Right cardiac atrium (tissue), 5 donors: Measurements from ENCODE around the gene PPP1R16B. TPM values are rescaled to one million over a fixed set of nuclear protein-coding genes. Genes with fewer than 3 reads are reported as not detected.
A peak's percentile ranks its signal among the peaks of the same experiment; 100 is the strongest.

ENCODE experiments used
- ATAC-seq, 2 donors: fragments of 200-7000 bp; cut with Tn5 transposase; one replicate each; pipeline versions ENCODE4 v1.8.0 to v1.9.1; 2020; ENCODE audit warnings: moderate library complexity in 2 of 2, mild to moderate bottlenecking in 1 of 2
- DNase-seq, 3 donors: peaks; one replicate each; pipeline ENCODE4 v3.0.0-alpha.2; 2020
- H3K27ac ChIP-seq: one replicate; pipeline ENCODE4 v1.5.1; 2013; ENCODE audit warnings: mild to moderate bottlenecking, low read length, control low read depth, moderate library complexity
- H3K27me3 ChIP-seq: one replicate; pipeline ENCODE4 v1.6.1; 2013; ENCODE audit not compliant: control insufficient read depth, insufficient read depth
- H3K4me1 ChIP-seq: one replicate; pipeline ENCODE4 v1.6.1; 2013; ENCODE audit warnings: low read length; ENCODE audit not compliant: control insufficient read depth, insufficient read depth
- H3K4me3 ChIP-seq: one replicate; pipeline ENCODE4 v1.5.1; 2013; ENCODE audit warnings: low read length, control low read depth
- H3K9me3 ChIP-seq: one replicate; pipeline ENCODE4 v1.6.1; 2013; ENCODE audit warnings: low read length; ENCODE audit not compliant: control insufficient read depth
- WGBS: extraction: QIAGEN DNeasy Blood & Tissue Kit; methylation state at CpG from one replicate; pipeline ENCODE4 v1.1.7; 2013; 5-methylcytosine and 5-hydroxymethylcytosine counted together
- intact Hi-C, 4 donors: fragments of 100-400 bp; cut with DNase I; formaldehyde crosslinking; loops; one replicate each; pipeline versions ENCODE4 v1.11.0 to v1.14.0; 2022 to 2023
- polyA plus RNA-seq: library from polyadenylated mRNA; stranded (reverse); fragments of 200-250 nt; gene quantifications from one replicate; pipeline ENCODE4 v1.2.3, GENCODE V29; 2013
- total RNA-seq, 4 donors: library from RNA; stranded (reverse); fragmentation: NEBNext Ultra II Directional; extraction: Animal tissue kit (Norgen Biotek cat#: 25700); gene quantifications; one replicate each; pipeline ENCODE4 v1.2.1, GENCODE V29; 2021
- donor health status: healthy with polysubstance abuse.
- donor health status: DM: no; HTN: yes; CAD: no.
- donor health status: DM: no; HTN: no; CAD: no.
- donor health status: DM: no; HTN: yes; CAD: no; lungs with severe emphysema.
- donor health status: DM: yes; HTN: yes; CAD: no.

The PPP1R16B gene
- total and polyA plus RNA-seq, 5 donors: 4.9 to 9.1 (median 5.5) TPM

DNA sequence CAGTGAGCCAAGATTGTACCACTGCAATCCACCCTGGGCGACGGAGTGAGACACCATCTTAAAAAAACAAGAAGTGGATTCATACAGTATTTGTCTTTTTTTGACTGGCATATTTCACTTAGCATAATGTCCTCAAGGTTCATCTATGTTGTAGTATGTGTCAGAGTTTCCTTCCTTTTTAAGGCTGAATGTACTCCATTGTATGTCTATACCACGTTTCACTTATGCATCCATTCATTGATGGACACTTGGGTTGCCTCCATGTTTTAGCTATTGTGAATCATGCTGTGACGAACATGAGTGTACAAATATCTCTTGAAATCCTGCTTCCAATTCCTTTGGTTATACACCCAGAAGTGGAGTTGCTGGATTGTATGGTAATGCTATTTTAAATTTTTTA, 91.8 kb downstream of the PPP1R16B start:
- DNase-seq (no peak), ATAC-seq (no peak)
- Histone ChIP-seq H3K27me3 (no peaks in the 10 kb centered on the region), H3K27ac (no peak overlapping the region), H3K4me3 (no peak overlapping the region), H3K4me1 (no peaks in the 10 kb centered on the region), H3K9me3 (no peaks in the 10 kb centered on the region)
- WGBS: 83% methylated on average over 4 of the region's 4 CpGs
- intact Hi-C loops: loop anchor here in 1 of 4 donors (5.0 kb wide), 1 partner anchor 250 kb away; no protein-coding TSS in a partner anchor

DNA sequence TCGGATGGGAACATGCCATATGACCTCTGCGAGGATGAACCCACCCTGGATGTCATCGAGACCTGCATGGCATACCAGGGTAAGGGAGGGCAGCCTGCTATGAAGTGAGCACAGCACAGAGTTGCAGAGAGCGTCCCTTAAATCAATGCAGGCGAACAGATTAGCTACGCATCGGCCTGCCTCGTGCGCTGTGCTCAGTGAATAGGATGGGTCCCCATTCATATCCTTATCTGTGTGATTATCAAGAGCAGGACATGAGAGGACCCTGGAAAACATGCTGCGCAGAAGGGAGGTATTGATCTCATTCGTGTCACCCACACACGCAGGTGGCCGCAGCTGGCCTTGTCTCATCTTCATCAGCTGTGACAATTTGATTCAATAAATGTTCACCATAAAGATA, 95.1 kb downstream of the PPP1R16B start:
- no peak overlapping the region for H3K4me3 ChIP-seq
- H3K27me3 ChIP-seq: no peaks in the 10 kb centered on the region
- no peaks in the 10 kb centered on the region for H3K4me1 ChIP-seq
- no peak overlapping the region for H3K27ac ChIP-seq
- no peak for ATAC-seq
- 84% methylated on average over 13 of the region's 13 CpGs for WGBS
- DNase-seq: no peak
- intact Hi-C loops: no loop called here
- peaks cover 2% of the 10 kb centered on the region for H3K9me3 ChIP-seq

DNA sequence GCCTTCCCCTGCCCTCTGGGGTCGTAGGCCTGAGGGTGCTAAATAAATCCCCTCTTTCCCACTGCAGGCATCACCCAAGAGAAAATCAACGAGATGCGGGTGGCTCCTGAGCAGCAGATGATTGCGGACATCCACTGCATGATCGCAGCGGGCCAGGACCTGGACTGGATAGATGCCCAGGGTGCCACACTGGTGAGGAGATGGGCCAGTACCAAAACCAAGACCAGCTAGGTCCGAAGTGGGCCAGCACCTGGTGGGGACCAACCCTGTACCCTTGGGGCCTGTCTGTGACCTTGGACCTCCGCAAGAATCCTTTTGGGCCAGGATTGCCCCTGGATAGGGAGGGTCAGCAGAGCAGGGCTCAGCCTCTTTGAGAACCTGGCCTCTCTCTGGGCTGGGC, 97.1 kb downstream of the PPP1R16B start:
- 92% methylated on average over 8 of the region's 8 CpGs for WGBS
- Histone ChIP-seq H3K27me3 (no peaks in the 10 kb centered on the region), H3K9me3 (peaks cover 2% of the 10 kb centered on the region), H3K4me1 (no peaks in the 10 kb centered on the region), H3K27ac (no peak overlapping the region), H3K4me3 (no peak overlapping the region)
- no peak for ATAC-seq
- DNase-seq: no peak
- intact Hi-C loops: no loop called here

DNA sequence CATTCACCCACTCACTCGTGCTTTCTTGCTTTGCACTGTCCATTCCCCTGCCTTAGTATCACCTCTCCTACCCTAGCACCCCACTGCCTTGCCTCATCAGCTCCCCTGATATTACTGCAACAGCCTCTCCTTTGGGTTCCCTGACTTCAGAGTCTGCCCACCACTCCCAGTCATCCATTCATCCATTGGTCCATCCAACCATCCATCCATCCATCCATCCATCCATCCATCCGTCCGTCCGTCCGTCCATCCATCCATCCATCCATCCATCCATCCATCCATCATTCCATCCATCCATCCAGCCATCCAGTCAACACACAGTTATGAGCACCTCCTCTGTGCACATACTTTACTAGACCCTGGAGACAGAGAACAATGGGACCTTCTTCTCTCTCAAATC, 97.8 kb downstream of the PPP1R16B start:
- H3K4me3 ChIP-seq: no peak overlapping the region
- H3K4me1 ChIP-seq: no peaks in the 10 kb centered on the region
- intact Hi-C loops: no loop called here
- peaks cover 2% of the 10 kb centered on the region for H3K9me3 ChIP-seq
- ATAC-seq: no peak
- H3K27ac ChIP-seq: no peak overlapping the region
- no peak for DNase-seq
- 65% methylated on average over 5 of the region's 5 CpGs for WGBS
- no peaks in the 10 kb centered on the region for H3K27me3 ChIP-seq

DNA sequence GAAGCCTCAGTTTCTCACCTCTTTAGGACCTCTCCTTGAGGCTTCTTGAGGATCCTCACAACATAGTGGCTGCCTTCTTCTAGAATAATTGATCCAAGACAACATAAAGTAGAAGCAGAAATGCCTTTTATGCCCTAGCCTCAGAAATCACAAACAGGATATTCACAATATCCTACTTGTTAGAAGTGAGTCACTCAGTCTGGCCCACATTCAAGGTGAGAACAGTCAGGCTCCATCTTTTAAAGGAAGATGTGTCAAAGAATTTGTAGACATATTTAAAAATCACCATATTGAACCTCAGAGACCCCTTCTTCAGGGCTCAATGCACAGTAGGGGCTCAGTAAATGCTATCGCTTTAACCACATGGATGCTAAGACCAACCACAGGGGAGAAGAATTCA, 99.9 kb downstream of the PPP1R16B start:
- no peaks in the 10 kb centered on the region for H3K27me3 ChIP-seq
- no peak for ATAC-seq
- no peak for DNase-seq
- H3K4me1 ChIP-seq: no peaks in the 10 kb centered on the region
- WGBS: 98% methylated on average over 1 of the region's 1 CpG
- intact Hi-C loops: no loop called here
- no peak overlapping the region for H3K4me3 ChIP-seq
- H3K27ac ChIP-seq: no peak overlapping the region
- H3K9me3 ChIP-seq: peaks cover 2% of the 10 kb centered on the region

DNA sequence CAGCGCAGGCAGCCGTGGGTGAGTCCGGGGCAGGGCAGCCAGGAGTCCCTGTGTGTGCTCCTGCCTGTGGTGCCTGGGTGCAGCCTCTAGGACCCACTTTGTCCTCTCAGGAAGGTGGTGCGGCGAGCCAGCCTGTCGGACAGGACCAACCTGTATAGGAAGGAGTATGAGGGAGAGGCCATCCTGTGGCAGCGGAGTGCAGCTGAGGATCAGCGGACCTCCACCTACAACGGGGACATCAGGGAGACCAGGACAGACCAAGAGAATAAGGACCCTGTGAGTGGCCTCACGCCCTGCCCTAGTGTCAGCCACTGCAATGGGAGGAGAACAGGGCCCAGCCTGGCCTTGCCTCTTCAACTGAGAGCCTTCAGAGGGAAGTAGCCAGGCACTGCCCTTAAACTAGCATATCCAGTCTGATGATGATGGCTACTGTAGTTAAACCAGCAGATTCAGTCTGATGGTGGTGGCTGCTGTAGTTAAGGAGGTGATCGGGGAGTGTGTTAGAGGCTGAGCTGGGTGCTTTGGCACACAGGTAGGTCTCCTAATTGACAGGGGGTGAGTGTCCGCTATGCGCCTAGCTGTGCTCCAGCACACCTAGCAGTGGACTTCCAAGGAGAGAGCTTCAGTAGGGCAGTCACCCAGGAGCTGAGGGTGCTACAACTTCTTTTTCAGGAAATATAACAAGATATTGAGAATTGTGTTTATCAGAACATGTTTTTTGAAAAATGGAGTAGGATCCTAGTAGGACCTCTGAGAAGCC, 102.6 kb downstream of the PPP1R16B start:
- H3K27ac ChIP-seq: no peak overlapping the region
- no peaks in the 10 kb centered on the region for H3K4me1 ChIP-seq
- peaks cover 2% of the 10 kb centered on the region for H3K9me3 ChIP-seq
- DNase-seq (no peak), ATAC-seq (peak in 1 of 2 donors; percentile 14)
- WGBS: 91% methylated on average over 13 of the region's 13 CpGs
- no peak overlapping the region for H3K4me3 ChIP-seq
- H3K27me3 ChIP-seq: no peaks in the 10 kb centered on the region
- intact Hi-C loops: no loop called here

DNA sequence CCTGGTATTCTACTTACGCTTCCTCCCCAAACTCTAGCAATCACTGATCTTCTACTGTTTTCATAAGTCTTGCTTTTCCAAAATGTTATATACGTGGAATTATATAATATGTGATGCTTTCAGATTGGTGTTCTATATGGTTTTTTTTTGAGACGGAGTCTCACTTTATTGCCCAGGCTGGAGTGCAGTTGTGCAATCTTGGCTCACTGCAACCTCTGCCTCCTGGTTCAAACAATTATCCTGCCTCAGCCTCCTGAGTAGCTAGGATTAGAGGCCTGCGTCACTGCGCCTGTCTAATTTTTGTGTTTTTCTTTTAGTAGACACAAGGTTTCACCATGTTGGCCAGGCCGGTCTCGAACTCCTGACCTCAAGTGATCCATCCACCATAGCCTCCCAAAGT, 109.9 kb downstream of the PPP1R16B start:
- intact Hi-C loops: no loop called here
- DNase-seq: no peak

DNA sequence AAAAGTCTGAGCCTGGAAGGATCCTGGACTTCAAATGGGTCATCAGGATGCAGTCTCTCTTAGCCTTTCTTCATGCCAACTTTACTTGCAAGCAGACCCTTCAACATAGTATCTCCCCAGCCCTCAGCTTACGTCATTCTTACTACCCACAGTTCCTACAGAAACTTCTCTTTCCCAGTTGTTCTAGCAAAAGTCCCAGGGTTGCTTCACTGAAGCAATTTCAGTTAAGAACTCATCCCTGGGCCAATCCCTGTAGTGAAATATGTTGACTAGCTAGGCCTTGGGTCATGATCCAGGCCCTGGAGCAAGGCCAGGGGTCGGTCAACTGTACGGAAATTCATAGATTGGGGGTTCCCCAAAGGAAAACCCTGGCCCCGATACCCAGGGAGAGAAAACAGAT, 112.2 kb downstream of the PPP1R16B start:
- WGBS: 64% methylated on average over 4 of the region's 4 CpGs
- H3K4me1 ChIP-seq: no peaks in the 10 kb centered on the region
- no peak for ATAC-seq
- H3K27me3 ChIP-seq: no peaks in the 10 kb centered on the region
- H3K9me3 ChIP-seq: no peaks in the 10 kb centered on the region
- intact Hi-C loops: no loop called here
- DNase-seq: no peak
- no peak overlapping the region for H3K4me3 ChIP-seq
- no peak overlapping the region for H3K27ac ChIP-seq

More for the DNA sequence above, 109.9 kb downstream of the PPP1R16B start:
- H3K4me3 ChIP-seq: no peak overlapping the region
- H3K4me1 ChIP-seq: no peaks in the 10 kb centered on the region
- H3K27ac ChIP-seq: no peak overlapping the region
- no peaks in the 10 kb centered on the region for H3K27me3 ChIP-seq
- WGBS: 94% methylated on average over 7 of the region's 7 CpGs
- no peaks in the 10 kb centered on the region for H3K9me3 ChIP-seq
- no peak for ATAC-seq

DNA sequence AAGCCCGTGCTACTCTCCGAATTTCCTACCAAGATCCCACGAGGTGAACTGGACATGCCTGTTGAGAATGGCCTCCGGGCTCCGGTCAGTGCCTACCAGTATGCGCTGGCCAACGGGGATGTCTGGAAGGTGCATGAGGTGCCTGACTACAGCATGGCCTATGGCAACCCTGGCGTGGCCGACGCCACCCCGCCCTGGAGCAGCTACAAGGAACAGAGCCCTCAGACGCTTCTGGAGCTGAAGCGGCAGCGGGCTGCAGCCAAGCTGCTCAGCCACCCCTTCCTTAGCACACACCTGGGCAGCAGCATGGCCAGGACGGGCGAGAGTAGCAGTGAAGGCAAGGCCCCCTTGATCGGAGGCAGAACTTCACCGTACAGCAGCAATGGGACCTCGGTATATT, 112.7 kb downstream of the PPP1R16B start:
- no peak for DNase-seq
- H3K9me3 ChIP-seq: no peaks in the 10 kb centered on the region
- no peak overlapping the region for H3K27ac ChIP-seq
- ATAC-seq: peak in 1 of 2 donors; percentile 18
- H3K4me3 ChIP-seq: no peak overlapping the region
- intact Hi-C loops: no loop called here
- WGBS: 94% methylated on average over 19 of the region's 19 CpGs
- no peaks in the 10 kb centered on the region for H3K27me3 ChIP-seq
- H3K4me1 ChIP-seq: no peaks in the 10 kb centered on the region

DNA sequence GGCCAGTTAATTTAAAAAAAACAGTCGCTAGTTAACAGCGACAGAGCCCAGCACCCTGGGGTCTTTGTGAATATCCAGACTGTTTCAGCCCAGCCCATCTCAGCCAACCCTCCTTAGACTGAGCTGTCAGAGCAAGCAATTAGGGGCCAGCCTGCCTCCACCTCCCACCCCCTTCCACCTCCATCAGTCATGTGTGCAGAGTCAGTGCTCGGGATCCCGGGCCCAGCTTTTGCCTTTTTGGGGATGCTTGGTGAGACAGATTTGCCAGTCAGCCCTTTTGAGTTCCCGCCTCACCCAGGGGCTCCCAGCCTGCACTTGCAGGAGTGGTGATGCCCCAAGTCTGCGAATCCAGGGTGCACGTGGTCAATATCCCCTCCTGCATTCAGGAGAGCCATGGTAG, 114.2 kb downstream of the PPP1R16B start:
- intact Hi-C loops: no loop called here
- no peaks in the 10 kb centered on the region for H3K27me3 ChIP-seq
- WGBS: 69% methylated on average over 7 of the region's 7 CpGs
- H3K9me3 ChIP-seq: no peaks in the 10 kb centered on the region
- H3K27ac ChIP-seq: no peak overlapping the region
- H3K4me1 ChIP-seq: no peaks in the 10 kb centered on the region
- no peak for ATAC-seq
- no peak for DNase-seq
- no peak overlapping the region for H3K4me3 ChIP-seq

DNA sequence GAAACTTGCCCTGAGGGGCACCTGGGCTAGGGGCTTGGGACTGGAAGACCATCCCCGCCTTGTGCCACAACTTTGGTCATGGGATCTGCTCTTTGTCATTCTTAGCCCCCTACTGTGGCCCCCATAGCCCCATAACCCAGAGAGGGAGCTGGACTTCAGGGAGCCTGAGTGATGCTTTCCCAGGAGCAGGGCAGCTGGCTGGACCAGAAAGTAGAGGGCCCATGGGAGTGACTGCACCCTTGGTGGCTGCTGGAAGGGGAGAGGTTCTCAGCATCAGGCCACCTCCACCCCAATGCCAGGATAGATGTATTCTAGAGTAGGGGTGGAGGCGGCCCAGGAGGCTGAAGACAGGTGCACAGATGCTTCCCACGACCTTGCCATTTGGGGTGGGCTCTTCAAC, 114.9 kb downstream of the PPP1R16B start:
- Histone ChIP-seq H3K9me3 (no peaks in the 10 kb centered on the region), H3K4me1 (no peaks in the 10 kb centered on the region), H3K27ac (no peak overlapping the region), H3K27me3 (no peaks in the 10 kb centered on the region), H3K4me3 (no peak overlapping the region)
- 78% methylated on average over 3 of the region's 3 CpGs for WGBS
- no peak for ATAC-seq
- intact Hi-C loops: no loop called here
- DNase-seq: no peak

DNA sequence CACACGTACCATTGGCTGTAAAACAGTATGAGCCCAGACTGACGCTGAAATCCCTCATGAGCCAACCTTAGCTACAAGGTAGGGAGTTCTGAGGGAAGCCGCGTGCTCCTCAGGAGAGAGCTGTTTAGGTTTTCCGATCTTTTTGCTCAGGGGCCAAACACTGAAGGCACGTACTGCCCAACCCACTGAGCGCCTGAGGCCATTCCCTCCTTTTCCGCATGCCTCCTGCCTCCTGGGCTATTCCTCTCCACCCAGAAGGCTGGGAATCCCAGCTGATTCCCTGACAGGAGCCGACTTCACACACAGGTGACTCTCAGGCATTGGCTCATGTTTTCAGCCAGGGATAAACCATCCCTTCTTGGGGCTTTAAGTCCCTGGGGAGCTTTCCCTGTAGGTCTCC, 115.4 kb downstream of the PPP1R16B start:
- DNase-seq (no peak), ATAC-seq (no peak)
- no peaks in the 10 kb centered on the region for H3K9me3 ChIP-seq
- no peak overlapping the region for H3K27ac ChIP-seq
- H3K4me3 ChIP-seq: no peak overlapping the region
- WGBS: 84% methylated on average over 9 of the region's 9 CpGs
- no peaks in the 10 kb centered on the region for H3K27me3 ChIP-seq
- intact Hi-C loops: no loop called here
- H3K4me1 ChIP-seq: no peaks in the 10 kb centered on the region
